ENCODE measurements around the gene C19orf85.
A peak's percentile ranks its signal among the peaks of the same experiment; 100 is the strongest.
"Not testable (repeated sequence)": the region's sequence is repeated elsewhere in the genome, so short reads cannot be mapped to it uniquely, and the experiment has no call there.

C19orf85 gene

GRCh38 chr19:55421281-55421680 lies 43.3 kb downstream of the C19orf85 start:
- not testable (repeated sequence) for FAIRE-seq; DNase-seq (ENCODE audit: extremely low spot score, insufficient read length, low read depth)

GRCh38 chr19:55419624-55420236 lies 44.8 kb downstream of the C19orf85 start:
- DNase-seq (ENCODE audit: extremely low spot score, insufficient read length, low read depth), result no peak
- no peak for FAIRE-seq

GRCh38 chr19:55419103-55419502 lies 45.4 kb downstream of the C19orf85 start:
- no peak for FAIRE-seq
- DNase-seq (ENCODE audit: extremely low spot score, insufficient read length, low read depth), result no peak

- DNase-seq (ENCODE audit: extremely low spot score, insufficient read length, low read depth) (no peak), FAIRE-seq (peak; percentile 67)
Measured at GRCh38 chr19:55418185-55418584, 46.4 kb downstream of the C19orf85 start.

All from GM18507 (cell line).